ENCODE results near the gene RPRM. TPM values are rescaled to one million over a fixed set of nuclear protein-coding genes. Genes with fewer than 3 reads are reported as not detected.

Gene RPRM
- total RNA-seq, 1 donor from 2014 or later = not detected

GRCh38 chr2:153433403-153433802 lies 45.2 kb downstream of the RPRM start:
- Mint-ChIP-seq H3K27ac (no peak overlapping the region), H3K9me3 (peaks cover 4% of the 10 kb centered on the region), H3K36me3 (ENCODE audit: low read depth) (no peaks in the 10 kb centered on the region), H3K4me1 (no peaks in the 10 kb centered on the region), H3K27me3 (no peaks in the 10 kb centered on the region), H3K4me3 (no peak overlapping the region)
- ChIA-PET POLR2A (no interaction called here), CTCF (no interaction called here)
- TF ChIP-seq, protein P1, sequence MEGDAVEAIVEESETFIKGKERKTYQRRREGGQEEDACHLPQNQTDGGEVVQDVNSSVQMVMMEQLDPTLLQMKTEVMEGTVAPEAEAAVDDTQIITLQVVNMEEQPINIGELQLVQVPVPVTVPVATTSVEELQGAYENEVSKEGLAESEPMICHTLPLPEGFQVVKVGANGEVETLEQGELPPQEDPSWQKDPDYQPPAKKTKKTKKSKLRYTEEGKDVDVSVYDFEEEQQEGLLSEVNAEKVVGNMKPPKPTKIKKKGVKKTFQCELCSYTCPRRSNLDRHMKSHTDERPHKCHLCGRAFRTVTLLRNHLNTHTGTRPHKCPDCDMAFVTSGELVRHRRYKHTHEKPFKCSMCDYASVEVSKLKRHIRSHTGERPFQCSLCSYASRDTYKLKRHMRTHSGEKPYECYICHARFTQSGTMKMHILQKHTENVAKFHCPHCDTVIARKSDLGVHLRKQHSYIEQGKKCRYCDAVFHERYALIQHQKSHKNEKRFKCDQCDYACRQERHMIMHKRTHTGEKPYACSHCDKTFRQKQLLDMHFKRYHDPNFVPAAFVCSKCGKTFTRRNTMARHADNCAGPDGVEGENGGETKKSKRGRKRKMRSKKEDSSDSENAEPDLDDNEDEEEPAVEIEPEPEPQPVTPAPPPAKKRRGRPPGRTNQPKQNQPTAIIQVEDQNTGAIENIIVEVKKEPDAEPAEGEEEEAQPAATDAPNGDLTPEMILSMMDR (IDR thresholded peaks at IDR 0.05) = no peak
- DNase-seq = no peak
- intact Hi-C loops (cut with micrococcal nuclease) = no loop called here
- ATAC-seq (ENCODE audit: low read depth) = no peak

- intact Hi-C loops (cut with micrococcal nuclease) = no loop called here
- Mint-ChIP-seq H3K4me3 (no peak overlapping the region), H3K36me3 (ENCODE audit: low read depth) (no peaks in the 10 kb centered on the region), H3K27me3 (no peaks in the 10 kb centered on the region), H3K27ac (no peak overlapping the region), H3K9me3 (peaks cover 2% of the 10 kb centered on the region), H3K4me1 (no peaks in the 10 kb centered on the region)
- DNase-seq (no peak), ATAC-seq (ENCODE audit: low read depth) (no peak)
- TF ChIP-seq, protein P1 (IDR thresholded peaks at IDR 0.05) = no peak
- CTCF ChIA-PET = no interaction called here
- POLR2A ChIA-PET = no interaction called here
These were observed 46.2 kb downstream of the RPRM start for GRCh38 chr2:153432381-153432780.

- H3K4me1 Mint-ChIP-seq = no peaks in the 10 kb centered on the region
- no peaks in the 10 kb centered on the region for H3K27me3 Mint-ChIP-seq
- TF ChIP-seq, protein P1 (IDR thresholded peaks at IDR 0.05) = no peak
- POLR2A ChIA-PET = no interaction called here
- intact Hi-C loops (cut with micrococcal nuclease) = no loop called here
- H3K27ac Mint-ChIP-seq = no peak overlapping the region
- DNase-seq (no peak), ATAC-seq (ENCODE audit: low read depth) (no peak)
- H3K4me3 Mint-ChIP-seq = no peak overlapping the region
- H3K9me3 Mint-ChIP-seq = no peaks in the 10 kb centered on the region
- no peaks in the 10 kb centered on the region for H3K36me3 Mint-ChIP-seq (ENCODE audit: low read depth)
- CTCF ChIA-PET = no interaction called here
These were observed 47.4 kb downstream of the RPRM start for GRCh38 chr2:153431114-153431513.
